ENCODE measurements around the gene PEDS1.

GRCh38 chr20:50127587-50128519 is 25.7 kb downstream of the PEDS1 start:
- no peak for TF ChIP-seq ZFX (CRISPR knock-in tag; IDR thresholded peaks at IDR 0.05; ENCODE audit: low read depth)
- no peak for TF ChIP-seq ZBTB10 (CRISPR knock-in tag; IDR thresholded peaks at IDR 0.05; ENCODE audit: borderline replicate concordance)
- no peak for TF ChIP-seq MLX (CRISPR knock-in tag; IDR thresholded peaks at IDR 0.05)
- no peak for TF ChIP-seq KMT2A (CRISPR knock-in tag; IDR thresholded peaks at IDR 0.05)
- no peak for TF ChIP-seq ZNF512 (CRISPR knock-in tag; IDR thresholded peaks at IDR 0.05)
- no peak for TF ChIP-seq CTCF (CRISPR knock-in tag; IDR thresholded peaks at IDR 0.05)
- no peak for TF ChIP-seq FOXM1 (CRISPR knock-in tag; IDR thresholded peaks at IDR 0.05)
- no peak for TF ChIP-seq MNT (IDR thresholded peaks at IDR 0.05)
- no peak for TF ChIP-seq ARNT (IDR thresholded peaks at IDR 0.05)
- no peak for TF ChIP-seq SP1 (IDR thresholded peaks at IDR 0.05)
- no peak for TF ChIP-seq SP1 (CRISPR knock-in tag; IDR thresholded peaks at IDR 0.05)
- no peak for TF ChIP-seq TAF1 (CRISPR knock-in tag; IDR thresholded peaks at IDR 0.05)
- TF ChIP-seq ASH2L (IDR thresholded peaks at IDR 0.05; ENCODE audit: insufficient read length, low read depth, low read length) = no peak
- TF ChIP-seq SRSF9 (IDR thresholded peaks at IDR 0.05; ENCODE audit: borderline replicate concordance, insufficient read depth, low read depth, low read length, poor library complexity, severe bottlenecking) = no peak

All from HepG2 (cell line).